Embryonic facial prominence (tissue), 1 donor: ENCODE measurements around the gene PRICKLE2.
A peak's percentile ranks its signal among the peaks of the same experiment; 100 is the strongest.

Source experiments
- DNase-seq: peaks from one replicate; pipeline ENCODE4 v3.0.0-alpha.2; 2016; ENCODE audit errors: extremely low spot score

The PRICKLE2 gene

DNA sequence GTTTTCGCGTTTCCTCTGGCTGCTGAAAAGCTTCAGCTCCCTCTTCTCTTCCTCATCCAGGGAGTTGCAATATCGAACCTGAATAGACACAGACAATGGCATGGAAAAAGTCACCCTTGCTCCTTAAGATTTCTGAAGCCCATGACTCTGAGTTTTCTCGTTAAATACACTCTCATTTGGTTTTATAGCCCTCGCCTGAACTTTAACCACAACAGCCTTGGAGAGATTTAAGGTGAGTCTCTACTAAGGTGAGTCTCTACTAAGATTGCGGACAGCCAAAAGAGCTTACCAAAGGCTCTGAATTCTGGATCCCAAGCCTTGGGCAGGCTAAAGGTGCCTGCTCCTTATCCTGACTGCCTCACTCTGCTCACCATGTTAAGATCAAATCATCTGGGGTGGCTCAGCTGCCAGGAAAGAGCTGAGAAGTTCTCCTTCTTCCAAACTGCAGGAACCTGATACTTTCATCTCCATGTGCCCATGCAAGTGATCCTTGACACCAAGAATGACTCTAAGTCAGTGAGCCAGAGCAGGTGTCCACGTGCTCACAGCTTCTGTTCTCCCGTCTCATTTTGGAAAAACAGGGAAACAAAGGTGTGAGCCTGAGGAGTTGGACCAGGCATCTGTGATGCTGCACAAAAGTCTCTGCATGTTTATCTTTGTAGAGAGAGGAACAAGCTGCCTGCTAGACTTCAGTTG is 65.1 kb downstream of the PRICKLE2 start:
- DNase-seq = no peak

GRCh38 chr3:64158334-64158733 is 66.9 kb downstream of the PRICKLE2 start:
- DNase-seq = no peak

- DNase-seq = no peak
Measured at GRCh38 chr3:64157150-64158035, 67.9 kb downstream of the PRICKLE2 start.

DNA sequence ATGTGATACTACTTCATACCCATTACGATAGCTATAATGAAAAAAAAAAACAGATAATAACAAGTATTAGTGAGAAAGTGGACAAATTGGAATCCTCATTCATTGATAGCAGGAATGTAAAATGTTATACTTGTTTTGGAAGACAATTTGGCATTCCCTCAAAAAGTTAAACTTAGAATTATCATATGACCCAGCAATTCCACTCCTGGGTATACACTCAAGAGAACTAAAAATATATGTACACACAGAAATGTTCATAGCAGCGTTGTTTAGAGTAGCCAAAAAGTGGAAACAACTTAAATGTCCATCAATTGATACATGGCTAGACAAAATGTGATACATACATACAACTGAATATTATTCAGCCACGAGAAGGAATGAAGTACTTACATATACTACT is 69.9 kb downstream of the PRICKLE2 start:
- no peak for DNase-seq

- DNase-seq = no peak
Measured at GRCh38 chr3:64152676-64153466, 72.4 kb downstream of the PRICKLE2 start.

GRCh38 chr3:64152086-64152485 is 73.2 kb downstream of the PRICKLE2 start:
- DNase-seq = no peak

DNA sequence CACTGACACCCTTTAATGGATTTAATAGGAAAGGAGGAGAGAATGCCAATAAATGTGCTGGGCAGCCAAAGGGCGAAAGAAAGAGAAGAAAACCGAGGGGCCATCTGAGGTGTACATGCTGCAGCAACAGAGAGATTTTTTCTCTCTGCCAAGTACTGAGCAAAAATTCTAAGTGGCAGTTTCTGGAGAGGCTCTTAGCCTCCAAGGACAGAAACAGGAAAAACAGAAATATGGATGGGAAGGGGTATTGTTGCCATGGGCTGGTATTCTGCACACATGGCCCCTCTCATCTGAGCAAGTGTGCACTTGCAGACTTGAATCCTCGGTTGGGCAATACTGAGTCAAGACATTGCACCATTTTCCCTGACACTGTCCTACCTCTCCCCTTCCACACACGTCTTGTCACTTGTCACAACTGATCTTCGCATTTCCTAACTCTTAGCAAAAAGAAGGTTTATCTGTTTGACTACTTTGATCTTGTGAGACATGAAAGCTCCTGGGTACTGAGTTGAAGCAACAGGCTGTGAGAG is 73.9 kb downstream of the PRICKLE2 start:
- no peak for DNase-seq

DNA sequence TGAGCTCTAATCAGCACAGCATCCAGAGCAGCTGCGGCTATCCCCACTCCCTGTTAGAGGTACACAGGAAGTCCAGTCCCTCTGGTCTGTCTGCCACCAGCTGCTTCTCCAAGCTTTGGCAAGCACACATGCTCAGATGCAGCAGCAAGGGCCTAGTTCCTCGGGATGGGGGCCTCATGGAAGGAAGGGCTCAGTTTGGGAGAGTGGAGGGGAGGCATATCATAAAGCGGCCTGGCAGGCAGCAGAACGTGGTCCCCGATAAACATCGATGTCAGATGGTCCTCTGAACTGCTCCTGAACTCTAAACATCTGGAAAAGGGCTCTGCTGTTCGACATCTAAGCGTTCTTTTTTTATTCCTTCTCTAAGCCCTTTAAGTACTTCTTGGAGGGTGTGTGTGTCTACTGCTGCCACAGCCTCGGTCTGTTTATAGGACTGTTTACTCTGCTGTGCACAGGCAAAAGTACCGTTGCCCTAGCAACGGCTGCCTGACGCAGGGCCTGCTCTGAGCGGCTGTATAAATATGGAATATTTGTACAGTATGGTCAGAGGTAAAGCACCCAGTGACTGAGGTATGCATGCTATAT is 74.6 kb downstream of the PRICKLE2 start:
- DNase-seq = peak; percentile 98

DNA sequence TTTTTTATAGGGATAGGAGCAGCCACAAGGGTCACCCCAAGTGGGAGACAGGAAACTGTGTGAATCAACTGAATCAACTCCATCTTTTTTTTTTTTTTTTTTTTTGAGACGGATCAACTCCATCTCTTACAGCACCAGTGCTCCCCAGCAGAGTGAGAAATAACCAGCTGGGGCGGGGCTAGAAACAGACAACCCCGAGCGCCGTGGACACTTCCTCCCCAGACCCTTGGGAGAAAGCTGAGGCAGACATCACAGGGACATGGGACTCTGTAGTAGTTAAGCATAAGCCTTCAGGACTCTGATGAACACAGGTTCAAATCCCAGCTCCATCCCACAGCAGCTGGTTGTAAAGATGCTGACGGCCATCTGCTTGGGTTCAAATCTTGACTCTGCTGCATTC is 75.4 kb downstream of the PRICKLE2 start:
- no peak for DNase-seq

DNA sequence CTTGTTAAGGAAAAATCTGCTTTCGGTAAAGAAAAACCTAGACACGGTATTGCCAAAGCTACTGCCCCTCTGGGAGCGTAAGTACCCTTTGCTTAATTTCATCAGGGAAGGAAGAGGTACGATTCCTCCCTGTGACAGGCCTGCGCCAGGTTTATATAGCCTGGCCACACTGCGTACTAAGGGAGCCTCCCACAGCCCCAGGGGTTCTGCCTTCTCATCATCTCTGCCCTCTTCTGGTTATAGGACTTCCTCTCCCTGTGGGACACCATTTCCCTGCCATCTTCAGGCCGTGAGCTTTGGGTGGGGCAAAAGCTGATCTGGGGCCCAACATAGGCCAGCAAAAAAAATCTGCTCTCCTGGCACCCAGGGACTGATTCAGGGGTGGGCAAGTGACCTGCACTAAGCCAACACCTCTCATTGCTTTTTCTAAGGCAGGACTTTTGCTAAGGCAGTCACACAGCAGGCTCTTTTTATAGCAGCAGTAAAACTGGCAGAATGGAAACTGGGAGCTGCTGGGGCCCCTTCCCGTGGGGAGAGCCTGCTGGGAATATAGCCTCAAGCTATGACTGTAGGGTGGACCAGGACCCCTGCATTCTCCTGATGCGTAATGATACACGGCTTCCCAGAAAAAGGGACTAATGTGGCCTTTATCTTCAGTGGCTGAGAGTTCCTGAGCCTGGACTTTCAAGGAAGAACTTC is 76.2 kb downstream of the PRICKLE2 start:
- no peak for DNase-seq

DNA sequence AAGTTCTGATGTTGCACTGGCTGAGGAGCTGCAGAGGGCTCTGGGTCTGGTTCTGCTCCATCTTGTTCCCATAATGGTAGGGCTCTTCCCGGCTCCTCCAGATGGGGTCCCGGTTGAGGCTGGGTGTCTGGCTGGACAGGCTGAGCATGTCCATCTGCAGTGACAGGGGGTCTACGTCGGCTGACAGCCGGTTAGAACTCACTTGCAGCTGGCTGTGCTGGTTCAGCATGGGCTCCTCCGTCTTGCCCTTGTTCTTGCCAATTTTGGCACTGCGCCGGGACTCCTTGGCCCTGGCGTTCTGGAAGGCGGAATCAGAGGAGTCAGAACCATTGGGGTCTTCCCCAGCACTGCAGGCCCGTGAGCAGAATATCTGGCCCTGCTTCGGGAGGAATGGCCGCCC is 78.1 kb downstream of the PRICKLE2 start:
- no peak for DNase-seq

GRCh38 chr3:64145438-64145837 is 79.8 kb downstream of the PRICKLE2 start:
- DNase-seq = no peak

DNA sequence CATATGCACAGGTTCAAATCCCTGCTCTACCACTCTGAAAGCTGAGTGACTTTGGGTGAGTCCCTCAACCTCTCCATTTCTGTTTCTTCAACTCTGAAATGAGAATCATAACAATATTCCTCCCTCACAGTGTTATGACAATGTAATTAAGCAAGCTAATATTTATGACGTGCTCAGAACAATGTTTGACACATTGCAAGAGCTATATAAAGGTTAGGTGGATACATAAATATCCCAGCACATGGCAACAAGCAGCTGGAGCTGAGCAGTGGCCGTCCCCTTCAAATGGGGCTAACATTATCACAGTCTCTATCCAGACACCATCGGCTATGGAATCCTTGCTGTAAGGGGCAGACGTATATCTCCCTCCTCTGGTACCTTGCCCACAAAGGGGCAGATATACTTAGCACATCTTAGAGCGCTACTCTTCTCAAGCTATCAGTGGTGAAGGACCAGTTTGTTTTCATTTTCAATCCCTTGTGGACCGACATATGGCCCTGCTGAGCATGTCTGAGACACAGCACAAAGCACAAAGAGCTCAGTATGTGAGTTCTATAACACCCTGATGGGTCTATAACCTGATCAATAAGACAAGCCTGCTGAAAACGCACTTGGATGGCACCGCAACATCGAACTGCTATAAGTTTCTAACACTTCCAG is 80.9 kb downstream of the PRICKLE2 start:
- DNase-seq = no peak

DNA sequence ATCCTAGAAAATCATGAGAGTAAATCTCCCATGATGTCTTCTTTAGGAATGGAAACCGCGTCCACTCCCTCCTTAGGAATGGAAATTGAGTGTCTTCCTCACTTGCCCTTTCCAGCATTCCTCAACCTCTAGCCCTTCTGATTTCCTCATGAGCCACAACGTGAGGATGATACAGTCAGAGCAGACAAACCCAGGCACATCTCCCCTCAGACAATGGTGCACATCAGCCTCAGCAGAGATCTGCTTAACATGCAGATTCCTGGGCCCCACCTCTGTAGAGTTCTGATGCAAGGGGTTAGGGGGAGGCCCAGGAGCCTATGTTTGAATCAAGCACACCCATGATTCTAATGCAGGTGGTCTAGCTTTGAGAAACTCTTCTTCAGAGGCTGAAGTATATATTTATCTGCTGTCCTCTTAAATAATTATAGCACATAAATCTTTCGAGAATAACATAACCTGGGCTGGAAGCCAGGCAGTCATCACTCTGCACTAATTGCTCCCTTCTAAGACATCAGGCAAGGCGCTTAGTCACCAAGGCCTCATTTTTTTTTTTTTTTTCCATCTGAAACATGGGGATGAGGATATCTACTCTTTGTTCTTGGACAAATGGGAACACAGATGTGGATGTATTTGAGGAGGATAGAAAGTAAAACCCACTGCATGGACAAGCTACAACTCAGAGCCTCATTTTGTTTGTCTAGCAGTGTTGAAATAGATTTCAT is 81.7 kb downstream of the PRICKLE2 start:
- no peak for DNase-seq

GRCh38 chr3:64141476-64141875 is 83.8 kb downstream of the PRICKLE2 start:
- no peak for DNase-seq

GRCh38 chr3:64140651-64141050 is 84.6 kb downstream of the PRICKLE2 start:
- DNase-seq = no peak

GRCh38 chr3:64138656-64139375 is 86.5 kb downstream of the PRICKLE2 start:
- no peak for DNase-seq

DNA sequence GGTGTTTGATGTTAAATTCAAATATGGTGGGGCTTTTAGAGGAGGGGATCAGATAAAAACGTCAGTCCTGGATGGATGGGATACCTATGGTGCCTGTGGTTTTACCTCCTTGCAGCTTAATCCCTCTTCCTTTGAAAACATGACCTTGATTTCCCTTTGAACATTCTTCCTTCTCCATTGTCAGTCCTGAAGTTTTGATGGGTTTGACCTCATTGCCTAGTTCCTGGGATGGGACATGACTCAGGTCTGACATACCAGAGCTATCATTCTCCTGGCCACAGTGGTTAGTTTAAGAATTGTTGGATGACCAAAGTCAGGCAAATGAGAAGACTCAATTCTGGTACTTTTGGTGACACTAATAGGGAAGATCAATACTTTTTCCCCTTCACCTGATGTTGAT is 87.2 kb downstream of the PRICKLE2 start:
- DNase-seq = no peak

DNA sequence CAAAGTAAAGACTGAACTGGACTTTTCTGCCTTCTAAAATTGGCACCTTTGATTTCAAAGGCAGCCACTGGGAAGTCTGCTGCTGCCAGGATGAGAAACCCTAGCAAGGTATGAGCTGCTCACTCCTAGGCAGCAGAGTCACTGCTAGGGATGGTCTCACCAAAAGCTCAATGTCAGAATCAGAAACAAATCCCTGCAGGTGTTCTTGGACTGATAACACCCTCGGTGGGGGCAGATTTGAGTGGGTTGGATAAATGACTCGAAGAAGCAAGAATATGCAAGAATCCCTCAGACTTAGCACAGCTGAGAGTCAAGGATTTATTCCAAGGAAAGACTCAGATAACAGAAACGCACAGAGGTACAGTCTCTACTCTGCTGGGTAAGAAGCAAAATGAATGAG is 90.4 kb downstream of the PRICKLE2 start:
- DNase-seq = no peak
